Brain microvascular endothelial cell (primary cell): ENCODE measurements around the gene PRRG3.

Experiments
- DNase-seq: peaks from one replicate; pipeline ENCODE4 v3.0.0-alpha.2; 2020
- H3K27ac ChIP-seq: fragments of 250-450 bp; sonication (Bioruptor Pico); 2 replicates; pipeline ENCODE4 v1.5.1; 2020; ENCODE audit warnings: mild to moderate bottlenecking, moderate library complexity
- H3K27me3 ChIP-seq: fragments of 250-450 bp; sonication (Bioruptor Pico); replicated peaks from 2 replicates; pipeline ENCODE4 v1.5.1; 2020; ENCODE audit warnings: mild to moderate bottlenecking
- H3K36me3 ChIP-seq: fragments of 250-450 bp; sonication (Bioruptor Pico); replicated peaks from 2 replicates; pipeline ENCODE4 v1.5.1; 2020; ENCODE audit warnings: mild to moderate bottlenecking
- H3K4me3 ChIP-seq: 2 replicates; pipeline ENCODE4 v1.5.1; 2011; ENCODE audit warnings: low read depth, mild to moderate bottlenecking, control low read depth, low read length, moderate library complexity
- CTCF ChIP-seq: IDR thresholded peaks from 2 replicates; pipeline ENCODE4 v1.5.1; 2011; ENCODE audit warnings: low read depth, mild to moderate bottlenecking, moderate library complexity, low read length, control low read depth, inconsistent platforms; ENCODE audit errors: missing control alignments
- in situ Hi-C: cut with HindIII; loops from 2 replicates; pipeline ENCODE4 v1.10.0; 2017; ENCODE audit warnings: low sequenced_read_pairs, low pct_ligation_motif_present

Gene PRRG3

GRCh38 chrX:151694661-151695582 lies at the start of gene PRRG3:
PRRG3 (plus strand) TSS chrX:151695458; CDS start chrX:151698815, 3,357 bp downstream.
- Histone ChIP-seq H3K36me3 (no peaks in the 10 kb centered on the region), H3K27me3 (no peaks in the 10 kb centered on the region), H3K27ac (no peak within 1 kb of the TSS), H3K4me3 (no peak within 1 kb of the TSS)
- no peak for TF ChIP-seq CTCF
- in situ Hi-C loops, result no loop called here
- DNase-seq, result no peak

GRCh38 chrX:151675121-151675746 lies 20.0 kb upstream of the PRRG3 start:
- no peak for DNase-seq
- no peaks in the 10 kb centered on the region for H3K36me3 ChIP-seq
- no peak for TF ChIP-seq CTCF
- no peaks in the 10 kb centered on the region for H3K27me3 ChIP-seq
- in situ Hi-C loops, result no loop called here
- H3K4me3 ChIP-seq, result no peak overlapping the region
- H3K27ac ChIP-seq, result no peak overlapping the region

- Histone ChIP-seq H3K4me3 (no peak overlapping the region), H3K27me3 (no peaks in the 10 kb centered on the region), H3K36me3 (no peaks in the 10 kb centered on the region), H3K27ac (no peak overlapping the region)
- no peak for DNase-seq
- in situ Hi-C loops, result no loop called here
- no peak for TF ChIP-seq CTCF
Measured at GRCh38 chrX:151676196-151676595, 19.1 kb upstream of the PRRG3 start.

- no peaks in the 10 kb centered on the region for H3K36me3 ChIP-seq
- DNase-seq, result no peak
- no peak overlapping the region for H3K4me3 ChIP-seq
- no peaks in the 10 kb centered on the region for H3K27me3 ChIP-seq
- in situ Hi-C loops, result no loop called here
- TF ChIP-seq CTCF, result no peak
- H3K27ac ChIP-seq, result no peak overlapping the region
Measured at GRCh38 chrX:151679798-151680402, 15.4 kb upstream of the PRRG3 start.

GRCh38 chrX:151680805-151681204 lies 14.5 kb upstream of the PRRG3 start:
- Histone ChIP-seq H3K36me3 (no peaks in the 10 kb centered on the region), H3K27ac (no peak overlapping the region), H3K4me3 (no peak overlapping the region), H3K27me3 (no peaks in the 10 kb centered on the region)
- peak; percentile 61 for TF ChIP-seq CTCF
- peak; percentile 27 for DNase-seq
- in situ Hi-C loops, result no loop called here
